HG03342 (cell line): ENCODE data around the gene SESN1.

ENCODE experiments used
- ATAC-seq: cut with Tn5 transposase; IDR thresholded peaks from one replicate; pipeline ENCODE4 v1.9.1; 2021; ENCODE audit warnings: mild to moderate bottlenecking, moderate library complexity; ENCODE audit not compliant: unreplicated experiment

Gene SESN1

DNA sequence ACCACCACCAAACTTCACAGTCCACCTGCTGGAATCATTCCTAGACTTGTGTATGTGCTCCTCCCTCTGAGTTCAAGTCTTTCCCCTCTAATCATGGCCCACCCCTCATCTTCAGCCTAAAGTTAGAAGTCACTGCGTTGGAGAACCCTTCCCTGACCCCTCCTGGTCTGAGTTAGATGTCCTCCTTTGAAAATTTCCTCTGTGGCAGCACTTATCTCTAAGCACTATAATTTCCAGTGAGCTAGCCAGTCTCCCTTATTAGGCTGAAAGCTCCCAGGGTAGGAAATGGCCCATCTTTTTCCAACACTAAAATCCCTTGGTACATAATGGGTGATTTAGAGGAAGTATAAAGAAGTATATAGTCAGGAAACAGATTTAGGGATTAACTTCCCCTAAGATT, 63.2 kb downstream of the SESN1 start:
- ATAC-seq, result no peak

DNA sequence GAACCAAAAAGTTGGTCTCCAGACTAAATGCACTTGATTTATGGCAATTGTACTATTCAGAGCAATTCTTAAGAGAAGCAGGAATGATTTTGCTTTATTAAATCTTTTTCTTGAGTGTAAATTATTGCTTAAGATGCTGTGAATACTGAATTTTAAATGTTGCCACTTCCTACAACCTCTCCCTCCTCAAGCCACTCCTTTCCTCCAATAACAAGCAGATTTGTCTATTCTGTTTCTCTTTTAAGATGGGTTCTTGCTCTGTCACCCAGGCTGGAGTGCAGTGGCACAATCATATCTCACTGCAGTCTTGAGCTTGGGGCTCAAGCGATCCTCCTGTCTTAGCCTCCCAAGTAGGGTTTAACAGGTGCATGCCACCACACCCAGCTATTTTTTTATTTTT, 65.3 kb downstream of the SESN1 start:
- ATAC-seq, result no peak

DNA sequence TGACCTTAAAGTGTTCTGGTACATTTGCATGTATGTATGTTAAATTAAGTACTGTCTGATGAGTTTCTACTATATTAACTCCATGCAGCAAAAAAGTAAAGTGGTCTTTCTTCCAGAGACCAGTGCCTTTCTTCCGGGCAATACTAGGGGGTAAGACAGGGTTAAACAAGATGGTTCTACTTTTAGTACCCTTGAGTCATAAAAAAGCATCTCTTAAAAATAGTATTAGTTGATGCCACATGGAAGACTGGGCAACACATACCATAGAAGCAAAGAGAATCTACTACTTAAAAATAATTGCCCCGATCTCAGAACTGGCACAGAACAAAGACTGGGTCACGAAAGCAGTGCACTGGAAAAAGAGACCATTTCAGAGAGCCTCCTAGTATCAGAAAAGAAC, 66.2 kb downstream of the SESN1 start:
- ATAC-seq, result no peak

DNA sequence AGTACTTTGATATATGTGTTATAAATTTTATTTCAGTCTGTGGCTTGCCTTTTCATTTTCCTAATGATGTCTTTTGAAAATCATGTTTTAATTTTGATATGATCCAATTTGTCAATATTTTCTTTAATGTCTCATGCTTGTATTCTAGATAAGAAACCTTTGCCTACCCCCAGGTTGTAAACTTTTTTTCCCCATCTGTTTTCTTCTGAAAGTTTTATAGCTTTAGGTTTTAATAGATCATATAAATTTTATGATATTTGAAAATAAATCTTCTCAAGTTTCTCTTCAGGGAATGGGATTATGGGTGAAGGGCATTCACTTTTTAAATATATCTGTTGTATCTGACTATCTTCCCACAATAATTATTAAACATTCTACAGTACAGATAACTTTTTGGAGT, 66.7 kb downstream of the SESN1 start:
- ATAC-seq, result no peak

DNA sequence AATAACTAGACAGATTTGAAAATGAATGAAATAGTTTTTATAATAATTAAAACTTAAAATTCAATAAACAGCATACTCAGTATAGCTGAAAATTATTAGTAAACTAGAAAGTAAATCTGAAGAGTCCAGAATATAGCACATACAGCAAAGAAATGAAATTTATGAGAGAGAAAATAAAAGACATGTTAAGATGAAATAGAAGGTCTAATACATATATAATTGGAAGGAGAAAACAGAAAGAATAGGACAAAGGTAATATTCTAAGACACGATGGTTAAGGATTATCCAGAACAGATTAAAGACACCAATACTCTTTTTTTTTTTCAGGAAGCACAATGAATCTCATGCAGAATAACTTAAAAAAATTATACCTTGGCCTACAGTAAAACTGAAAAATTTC, 69.0 kb downstream of the SESN1 start:
- no peak for ATAC-seq

DNA sequence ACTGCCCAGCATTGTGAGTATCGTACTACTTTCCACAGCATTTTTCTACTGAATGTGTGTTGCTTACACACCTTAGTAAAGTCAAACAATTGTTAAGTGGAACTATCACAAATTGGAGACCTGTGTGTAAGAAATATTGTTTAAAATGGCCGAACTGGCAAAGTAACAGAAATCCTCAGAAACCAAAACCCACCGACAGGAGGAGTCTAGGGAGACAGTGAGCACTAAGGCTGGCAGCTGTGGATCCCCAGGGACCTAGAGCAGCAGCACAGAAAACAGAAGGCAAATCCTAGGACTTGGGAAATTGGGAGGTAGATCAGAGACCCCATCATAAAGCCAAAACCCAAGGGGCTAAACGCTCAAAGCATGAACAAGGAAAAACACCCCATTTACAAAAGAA, 69.9 kb downstream of the SESN1 start:
- ATAC-seq, result no peak

DNA sequence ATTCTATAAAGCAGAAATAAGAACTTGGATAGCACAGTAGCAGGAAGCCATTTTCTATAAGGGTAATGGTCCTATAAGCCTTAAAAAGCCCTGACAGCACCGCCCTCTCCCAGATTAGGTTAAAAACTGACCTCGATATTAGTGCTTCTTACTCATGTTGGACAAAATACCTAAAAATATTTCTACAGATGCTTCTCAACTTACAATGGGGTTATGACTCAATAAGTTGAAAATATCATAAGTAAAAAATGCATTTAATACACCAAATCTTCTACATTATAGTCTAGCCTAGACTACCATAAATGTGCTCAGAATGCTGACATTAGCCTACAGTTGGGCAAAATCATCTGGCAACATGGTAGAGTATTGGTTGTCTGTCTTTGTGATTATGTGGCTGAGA, 70.3 kb downstream of the SESN1 start:
- no peak for ATAC-seq

DNA sequence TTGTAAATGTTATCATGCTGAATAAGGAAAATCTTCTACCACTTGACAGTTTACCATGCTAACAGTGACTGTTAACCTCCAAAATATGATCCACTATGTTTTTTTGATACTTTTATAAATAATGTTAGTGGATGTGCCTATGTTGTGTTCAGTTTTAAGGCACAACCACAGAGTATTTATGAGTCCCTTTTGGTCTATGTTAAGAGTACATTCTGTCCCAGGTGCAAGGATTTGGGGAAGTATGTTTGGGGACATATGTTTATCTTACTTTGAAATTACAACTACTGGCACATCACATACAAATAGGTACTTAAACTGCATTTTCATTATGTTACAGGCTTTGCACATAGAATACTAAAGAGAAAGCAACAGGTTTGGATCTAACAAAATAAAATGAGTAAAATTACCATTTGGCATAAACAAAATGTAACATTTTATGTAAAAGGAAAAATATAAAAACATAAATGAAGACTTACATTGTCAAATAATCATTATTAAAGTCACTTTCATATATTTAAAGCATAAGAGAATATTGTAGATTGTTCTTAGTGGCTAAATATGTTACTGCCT, 71.2 kb downstream of the SESN1 start:
- ATAC-seq, result no peak

DNA sequence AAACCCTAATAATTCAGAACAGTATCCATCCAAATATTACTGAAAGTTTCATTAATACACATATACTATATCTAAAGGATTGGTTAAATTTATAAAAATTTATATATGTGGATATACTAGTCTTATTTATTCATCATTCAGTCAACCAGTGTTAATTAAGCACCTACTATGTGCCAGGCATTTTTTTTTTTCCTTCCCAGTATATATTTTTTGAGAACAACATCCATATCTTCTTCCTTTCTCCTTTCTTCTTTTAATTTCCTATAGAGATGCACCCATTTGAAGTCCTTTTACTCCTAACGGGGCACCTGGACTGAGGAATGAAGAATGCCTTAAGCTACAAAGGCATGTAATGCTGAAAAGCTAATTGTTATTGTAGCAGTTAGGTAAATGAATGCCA, 72.8 kb downstream of the SESN1 start:
- ATAC-seq, result no peak

DNA sequence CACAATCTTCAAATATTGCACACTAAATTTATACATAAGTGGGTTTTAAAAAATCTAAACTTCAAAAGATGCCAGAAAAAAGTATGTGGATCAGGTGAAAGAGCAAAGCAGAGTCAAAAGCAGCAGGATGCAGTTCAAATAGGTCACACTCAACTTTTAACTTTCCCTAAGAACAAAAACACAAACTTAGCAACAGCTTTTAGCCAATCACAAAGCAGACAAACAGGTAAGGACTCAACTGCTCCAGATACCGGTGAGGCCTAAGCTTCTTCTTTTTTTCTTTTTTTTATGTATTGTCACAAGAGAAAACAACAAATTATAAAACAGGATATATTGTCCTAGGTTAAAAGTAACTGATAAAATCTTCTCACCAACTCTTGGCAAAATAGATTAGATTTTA, 74.7 kb downstream of the SESN1 start:
- no peak for ATAC-seq

DNA sequence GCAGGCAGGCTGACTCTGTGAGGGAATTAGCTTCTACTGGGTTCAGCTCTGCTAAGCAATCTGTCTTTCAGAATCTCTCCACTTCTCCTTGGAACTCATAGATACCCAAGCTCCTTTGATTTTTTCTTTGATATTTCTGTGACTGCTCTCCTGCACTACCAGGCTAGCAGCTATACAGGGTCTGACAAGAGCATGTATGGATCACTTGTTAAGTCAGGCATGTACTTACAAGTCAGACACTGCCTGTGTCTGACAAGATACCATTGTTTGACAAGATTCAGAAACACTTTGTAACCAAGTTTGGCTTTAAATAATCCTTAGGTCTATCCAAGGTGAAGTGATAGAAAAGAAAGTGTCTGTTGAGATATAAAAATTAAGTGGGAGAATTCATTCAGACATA, 79.5 kb downstream of the SESN1 start:
- ATAC-seq, result no peak

DNA sequence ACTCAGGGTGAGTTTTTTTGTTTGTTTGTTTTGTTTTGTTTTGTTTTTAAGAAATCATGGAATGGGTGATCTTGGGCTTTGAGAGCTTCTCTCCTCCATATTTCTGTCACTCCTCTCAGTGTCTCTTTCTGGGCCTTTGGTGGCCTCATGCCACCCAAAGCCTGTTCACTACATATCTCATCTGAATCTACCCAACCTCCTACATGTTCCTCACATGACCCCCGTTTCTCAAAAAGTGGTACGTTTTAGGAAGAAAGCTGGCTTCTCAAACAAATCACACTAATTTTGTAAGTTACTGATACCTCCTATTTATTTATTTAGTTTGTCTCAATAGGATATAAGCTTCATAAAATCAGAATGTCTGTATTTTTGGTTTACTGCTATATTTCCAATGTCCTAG, 80.0 kb downstream of the SESN1 start:
- no peak for ATAC-seq

DNA sequence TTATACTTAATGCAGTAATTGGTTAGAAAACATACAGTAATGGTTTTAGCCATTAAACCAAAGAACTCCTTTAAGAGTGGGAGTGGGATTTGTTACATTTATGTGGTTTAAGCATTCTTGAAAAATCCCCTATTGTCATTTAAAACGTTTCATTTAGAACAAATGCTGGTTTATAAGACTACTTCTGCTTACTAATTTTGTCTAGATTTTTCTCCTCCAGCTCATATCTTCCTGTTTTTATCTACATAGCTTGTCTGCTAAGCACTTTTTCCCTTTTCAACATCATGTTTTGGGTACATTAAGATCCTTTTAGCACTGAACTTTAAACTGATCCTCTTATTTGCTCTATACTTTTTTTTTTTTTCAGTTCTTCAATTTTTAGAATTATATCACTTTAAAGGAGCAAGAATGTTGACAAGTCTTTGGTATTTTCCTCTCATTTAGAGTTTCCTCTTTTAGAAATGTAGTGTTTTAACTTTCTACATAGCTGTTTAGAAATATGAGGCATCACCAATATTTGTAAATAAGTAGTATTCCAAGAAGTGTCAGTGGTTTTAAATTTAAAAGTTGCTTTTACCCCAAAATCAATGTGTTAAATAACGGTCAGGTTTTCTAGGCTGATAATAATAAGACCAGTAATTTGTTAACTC, 80.9 kb downstream of the SESN1 start:
- no peak for ATAC-seq

DNA sequence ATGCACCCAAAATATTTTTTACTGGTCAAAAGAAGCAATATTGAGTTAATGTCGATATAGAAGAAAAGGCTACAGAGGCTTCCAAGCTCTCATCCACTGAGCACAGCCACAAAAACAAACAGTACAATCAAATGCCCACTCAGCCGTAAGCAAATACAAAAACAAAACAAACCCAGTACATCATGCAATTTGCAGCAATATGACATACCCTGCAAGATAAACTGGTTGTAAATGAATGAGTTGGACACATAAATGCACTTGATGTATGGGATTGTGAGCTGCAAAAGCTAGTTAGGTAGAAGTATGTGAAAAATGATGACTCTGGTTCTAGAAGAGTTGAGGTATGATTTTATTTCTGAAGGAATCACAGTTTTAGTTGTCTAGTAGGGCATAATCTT, 83.9 kb downstream of the SESN1 start:
- ATAC-seq, result no peak

DNA sequence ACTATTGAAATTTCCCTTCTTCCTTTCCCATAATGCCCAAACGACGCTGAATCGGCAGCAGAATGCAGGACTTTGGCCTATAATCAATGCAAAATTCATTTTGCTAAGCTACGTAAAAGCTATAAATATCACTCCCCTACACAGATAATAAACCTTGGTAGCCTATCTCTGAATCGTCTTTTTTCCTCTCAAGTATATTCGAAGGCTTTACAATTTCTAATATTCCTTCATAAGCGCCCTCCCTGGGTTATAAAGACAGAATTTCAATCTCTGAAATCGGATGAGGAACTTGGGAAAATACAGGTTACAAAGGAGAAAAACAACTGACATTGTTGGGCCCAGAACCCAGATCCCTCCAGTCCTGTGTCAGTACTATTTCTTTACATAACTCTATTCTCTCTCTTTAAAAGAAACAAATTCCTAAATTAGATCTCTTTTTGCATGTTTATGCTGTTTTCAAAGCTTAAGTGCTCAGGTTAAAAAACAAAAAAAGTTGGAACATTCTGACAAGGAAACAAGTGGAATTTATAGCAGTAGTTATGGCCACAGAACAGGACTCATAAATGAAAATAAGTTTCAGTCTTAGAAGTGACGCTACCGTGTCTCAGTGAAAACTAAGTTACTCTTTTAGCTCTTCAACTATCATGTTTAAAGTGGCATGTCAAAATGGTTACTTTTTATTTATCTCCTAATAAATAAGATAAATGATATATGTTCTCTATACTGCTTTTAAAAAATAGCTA, 84.5 kb downstream of the SESN1 start:
- ATAC-seq, result no peak

DNA sequence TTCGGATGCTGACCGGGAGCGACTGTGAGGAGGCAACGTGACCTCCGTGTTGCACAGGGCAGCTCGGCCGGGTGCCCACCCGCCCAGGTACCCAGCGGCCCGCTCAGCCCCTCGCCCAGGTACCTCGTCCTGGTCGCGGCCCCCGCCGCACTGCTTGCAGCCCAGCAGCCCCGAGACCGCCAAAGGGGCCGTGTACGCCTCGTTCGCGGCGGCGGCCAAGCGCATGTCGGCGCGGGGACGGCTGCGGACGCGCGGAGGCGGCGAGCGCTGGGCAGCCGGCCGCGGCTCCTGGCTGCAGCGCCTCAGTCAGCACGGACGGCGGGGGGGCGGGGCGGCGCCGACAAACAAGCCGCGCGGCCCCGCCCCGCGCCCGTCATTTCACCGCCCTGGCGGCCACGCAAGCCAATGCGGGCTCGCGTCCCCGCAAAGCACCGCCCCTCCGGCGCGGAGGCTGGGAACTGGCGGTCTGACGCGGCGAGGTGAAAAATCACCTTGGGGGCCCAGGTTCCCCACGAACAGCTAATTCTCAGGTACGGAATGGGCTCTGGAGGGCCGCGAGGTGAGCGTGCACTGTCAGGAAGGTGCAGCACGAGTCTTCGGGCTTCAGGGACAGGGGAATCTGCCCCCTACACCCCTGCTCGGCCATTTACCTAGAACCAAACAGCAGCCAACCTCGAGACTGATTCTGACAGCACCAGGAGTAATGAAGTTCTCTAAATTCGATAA, 85.2 kb downstream of the SESN1 start:
- ATAC-seq, result peak; percentile 91

DNA sequence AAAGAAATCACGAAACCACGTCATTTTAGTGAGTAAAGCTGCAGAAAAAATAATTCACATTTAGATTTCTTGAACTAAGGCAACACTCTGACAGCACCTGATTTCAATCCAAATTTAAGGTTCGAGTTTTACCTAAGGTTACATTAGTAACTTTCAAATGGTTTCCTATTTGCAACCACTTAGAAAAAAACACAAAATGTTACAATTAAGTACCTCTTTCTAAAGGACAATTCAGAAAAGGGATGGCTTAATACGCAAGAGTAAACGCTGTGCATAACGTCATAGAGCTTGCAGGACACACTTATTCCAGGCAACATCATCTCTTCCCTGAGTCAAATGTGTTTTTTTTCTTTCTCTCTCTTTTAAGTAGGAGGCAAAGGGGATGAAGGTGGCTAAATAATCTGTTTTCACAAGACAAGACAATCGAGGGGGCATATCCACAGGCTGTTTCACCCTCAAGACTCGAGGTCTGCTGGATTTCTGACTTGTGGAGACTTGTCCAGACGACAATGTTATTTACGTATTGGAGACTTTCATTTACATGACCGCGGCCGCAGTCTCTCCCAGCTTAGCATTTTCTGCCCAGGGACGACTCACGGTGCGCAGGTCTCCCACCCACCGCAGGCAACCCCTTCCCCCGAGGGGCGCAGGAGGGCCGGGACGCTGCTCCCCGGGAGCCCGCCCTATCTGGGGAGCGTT, 86.0 kb downstream of the SESN1 start:
- peak; percentile 9 for ATAC-seq

DNA sequence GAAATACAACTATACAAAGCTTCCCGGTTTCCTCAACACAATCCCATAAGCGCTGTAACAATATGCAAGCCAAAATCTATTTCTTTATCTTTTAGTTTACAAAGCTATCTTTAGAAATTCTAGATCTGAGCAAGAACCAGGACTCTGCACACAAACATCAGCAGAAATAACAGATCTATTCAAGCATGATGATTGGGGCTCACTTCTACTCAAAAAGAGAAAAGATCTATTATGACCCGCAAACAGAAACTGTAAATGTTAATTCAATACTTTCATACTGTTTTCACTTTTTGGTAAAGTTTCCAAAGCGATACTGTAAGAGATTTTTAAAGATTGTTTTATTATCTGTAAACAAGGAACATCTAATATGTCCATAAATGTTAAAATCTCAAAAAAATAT, 86.6 kb downstream of the SESN1 start:
- peak; percentile 36 for ATAC-seq

DNA sequence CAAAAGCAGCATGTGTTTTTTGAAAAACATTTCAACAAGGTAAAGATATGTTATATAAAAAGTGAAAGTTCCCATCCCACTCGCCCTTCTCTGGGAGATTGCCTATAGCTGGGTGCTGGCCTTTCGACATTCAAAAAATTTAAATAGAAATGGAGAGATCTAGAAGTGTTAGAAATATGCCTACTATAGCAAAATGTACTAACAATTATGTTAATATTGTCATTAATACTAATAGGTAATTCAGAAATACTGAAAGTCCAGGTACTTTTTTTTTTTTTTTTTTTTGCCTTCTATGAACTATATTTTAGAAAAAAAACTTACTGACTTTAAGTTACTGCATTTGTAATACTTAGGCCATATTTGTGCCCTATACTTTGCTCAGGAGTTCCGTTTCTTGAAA, 87.1 kb downstream of the SESN1 start:
- no peak for ATAC-seq

DNA sequence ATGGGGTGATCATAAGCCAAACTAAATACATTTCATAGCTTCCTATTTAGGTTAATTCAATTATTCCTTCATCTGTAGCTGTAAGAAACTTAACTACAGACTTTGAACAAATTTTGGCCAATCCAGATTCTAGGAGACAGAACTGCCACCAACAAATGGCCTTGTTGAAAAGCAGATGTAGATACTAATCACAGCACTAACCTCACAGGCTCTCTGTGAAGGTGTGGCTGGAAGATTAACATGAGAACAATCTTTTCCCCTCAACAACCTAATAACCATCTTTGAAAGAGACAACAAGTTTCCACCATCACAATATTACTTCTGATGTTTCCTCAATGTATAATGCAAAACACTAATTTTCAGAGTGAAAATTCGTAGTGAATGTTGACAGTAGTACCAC, 87.8 kb downstream of the SESN1 start:
- ATAC-seq, result no peak

DNA sequence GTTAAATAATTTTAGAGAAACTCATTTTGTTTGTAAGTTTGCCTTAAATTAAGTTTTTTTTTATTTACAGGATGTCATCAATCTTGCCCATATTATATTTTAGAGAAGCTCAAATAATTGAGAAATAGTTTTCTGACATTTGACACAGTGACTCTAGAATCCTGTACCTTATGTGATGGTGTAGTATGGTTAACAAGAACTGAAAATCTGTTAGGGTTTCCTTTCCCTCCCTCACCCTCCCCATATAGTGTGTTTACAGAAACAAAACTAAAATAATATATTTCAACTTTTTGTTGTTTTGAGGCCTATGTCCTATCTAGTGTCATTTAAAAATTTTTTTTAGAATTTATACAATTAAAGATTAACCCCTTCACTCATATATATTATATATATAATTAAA, 91.8 kb downstream of the SESN1 start:
- ATAC-seq, result no peak
